SIG-M5 (cell line): ENCODE results near the gene EIF4E3.

Source experiments
- DNase-seq: peaks from one replicate; lab custom pipeline; 2025; lab: John Stamatoyannopoulos, UW

EIF4E3 gene

DNA sequence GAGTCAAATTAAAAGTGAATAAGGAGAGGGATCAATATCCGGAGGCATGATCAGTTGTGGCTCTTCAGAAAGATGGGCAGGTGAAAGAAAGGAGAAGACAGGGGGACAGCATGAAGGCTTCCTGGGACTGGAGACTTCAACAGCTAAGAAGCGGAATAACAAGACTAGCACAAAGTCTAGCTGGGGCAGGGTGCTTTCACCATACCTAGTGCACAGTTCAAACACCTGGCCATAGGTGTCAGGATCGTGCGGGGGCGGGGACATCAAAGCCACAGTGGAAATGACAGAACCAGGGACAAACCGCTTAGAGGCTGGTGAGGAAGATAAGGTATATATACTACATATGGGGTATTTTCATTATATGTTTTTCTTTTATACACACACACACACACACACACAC, 75.4 kb downstream of the EIF4E3 start:
- DNase-seq = no peak

DNA sequence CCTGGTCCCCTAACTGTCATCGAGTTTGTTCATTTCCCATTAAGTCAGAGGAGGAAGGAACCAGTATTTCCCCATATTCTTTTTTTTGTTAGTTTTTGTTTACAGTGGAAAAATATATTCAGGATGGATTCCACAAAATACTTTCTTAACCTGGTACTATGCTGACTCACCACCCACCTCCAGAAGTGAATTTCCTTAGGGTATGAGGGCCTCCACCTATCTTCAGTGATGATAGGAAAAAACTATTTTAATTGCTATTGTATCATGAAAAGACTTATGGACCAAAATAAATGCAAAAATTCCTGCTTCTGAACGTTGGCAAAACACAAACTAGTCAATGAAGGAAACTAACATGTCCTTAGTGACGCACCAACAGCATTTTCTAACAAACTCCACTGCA, 77.5 kb downstream of the EIF4E3 start:
- no peak for DNase-seq

DNA sequence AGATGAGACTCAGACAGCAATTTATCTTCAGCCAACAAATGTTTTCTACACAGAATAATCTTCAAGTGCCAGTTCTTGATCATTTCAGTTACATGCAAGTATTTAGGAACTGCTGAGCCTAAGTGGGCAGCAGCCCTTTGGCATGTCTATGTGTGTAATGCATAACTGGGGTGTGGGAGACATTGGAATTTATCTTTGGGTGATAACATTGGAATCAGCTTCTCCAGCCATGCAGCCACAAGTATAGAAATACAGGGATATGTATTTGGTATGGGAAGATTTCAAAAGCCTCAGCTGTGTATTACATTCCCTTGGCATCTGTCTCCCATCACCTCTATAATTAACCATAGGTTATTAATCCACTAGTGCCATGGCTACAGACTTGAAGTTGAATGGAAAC, 78.2 kb downstream of the EIF4E3 start:
- DNase-seq = no peak

DNA sequence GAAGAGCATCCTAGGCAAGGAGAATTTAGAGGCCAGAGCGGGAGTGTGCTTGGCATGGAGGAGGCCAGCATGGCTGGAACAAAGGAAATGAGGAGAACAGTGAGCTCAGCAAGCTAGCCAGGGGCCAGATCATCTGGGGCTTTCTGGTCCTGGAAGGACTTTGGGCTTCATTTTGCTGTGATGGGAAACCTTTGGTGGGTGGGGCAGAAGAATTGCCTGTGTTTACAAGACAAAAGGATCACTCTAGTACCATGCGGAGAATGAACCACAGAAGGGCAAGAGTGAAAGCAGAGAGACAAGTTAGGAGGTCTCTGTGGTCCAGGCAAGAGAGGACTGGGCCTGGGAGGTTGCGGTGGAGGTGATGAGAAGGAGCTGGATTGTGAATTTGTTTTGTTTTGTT, 80.1 kb downstream of the EIF4E3 start:
- no peak for DNase-seq

DNA sequence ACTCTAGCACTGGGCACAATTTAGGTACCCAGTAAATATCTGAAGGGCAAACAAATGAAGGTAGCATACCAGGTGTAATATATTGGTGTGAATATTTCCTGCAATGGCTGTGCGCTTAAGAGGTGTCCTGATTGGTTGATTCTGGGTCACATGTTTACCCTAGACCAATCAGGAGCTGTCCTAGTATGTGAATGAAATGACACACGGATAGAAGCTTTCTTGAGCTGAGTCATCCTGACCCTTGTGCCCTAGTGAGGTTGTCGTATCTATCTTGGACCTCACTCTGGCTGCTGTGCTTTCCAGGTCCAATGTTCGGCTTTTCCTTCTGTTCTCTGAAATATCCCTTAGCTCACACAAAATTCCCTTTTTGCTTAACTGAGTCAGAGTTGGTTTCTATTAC, 83.5 kb downstream of the EIF4E3 start:
- no peak for DNase-seq

DNA sequence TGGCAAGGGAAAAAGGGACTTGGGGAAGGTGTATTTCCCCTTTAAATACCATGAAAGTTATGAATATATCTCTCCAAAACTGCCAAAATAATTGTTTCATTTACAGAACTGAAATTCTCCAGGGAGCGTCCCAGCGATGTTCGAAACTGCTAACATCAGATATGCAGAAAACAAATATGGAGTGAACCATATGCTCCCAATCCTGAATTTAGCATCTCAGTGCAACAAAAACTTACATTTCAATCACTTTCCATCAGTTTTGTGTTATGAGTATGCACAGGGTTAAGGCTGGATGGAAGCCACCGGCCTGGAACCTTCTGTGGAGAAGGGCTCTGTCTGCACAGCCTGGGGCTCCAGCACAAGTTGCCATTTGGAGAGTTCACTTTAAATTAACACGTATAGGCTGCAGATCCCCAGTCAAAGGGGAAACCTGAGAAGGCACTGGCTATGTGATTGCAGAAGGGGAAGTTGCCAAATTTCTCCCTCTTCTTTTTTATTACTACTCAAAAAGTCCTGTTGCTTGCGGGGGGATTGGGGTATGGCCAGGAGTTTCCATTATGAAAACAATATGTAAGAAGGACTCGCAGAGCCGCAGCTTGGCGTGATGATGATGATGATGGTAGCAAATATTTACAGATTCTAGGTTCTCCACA, 84.7 kb downstream of the EIF4E3 start:
- no peak for DNase-seq

DNA sequence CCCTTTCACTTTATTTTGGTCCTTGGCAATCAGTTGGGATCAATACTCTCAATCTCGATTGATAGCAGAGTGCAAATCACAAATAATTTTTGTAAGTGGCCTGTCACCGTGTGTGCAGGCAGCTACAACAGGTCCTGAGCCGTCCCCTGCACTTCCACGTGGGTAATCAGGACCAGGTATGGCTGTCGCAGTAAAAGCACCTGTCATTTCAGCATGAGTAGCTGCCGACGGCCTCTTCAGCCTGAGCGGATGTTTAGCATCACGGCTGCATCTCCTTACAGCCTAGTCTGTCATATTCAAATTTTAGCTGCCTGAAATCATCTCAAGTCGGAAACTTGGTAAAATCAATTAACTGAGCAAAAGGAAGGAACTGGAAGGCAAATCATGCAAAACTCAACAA, 88.7 kb downstream of the EIF4E3 start:
- no peak for DNase-seq

DNA sequence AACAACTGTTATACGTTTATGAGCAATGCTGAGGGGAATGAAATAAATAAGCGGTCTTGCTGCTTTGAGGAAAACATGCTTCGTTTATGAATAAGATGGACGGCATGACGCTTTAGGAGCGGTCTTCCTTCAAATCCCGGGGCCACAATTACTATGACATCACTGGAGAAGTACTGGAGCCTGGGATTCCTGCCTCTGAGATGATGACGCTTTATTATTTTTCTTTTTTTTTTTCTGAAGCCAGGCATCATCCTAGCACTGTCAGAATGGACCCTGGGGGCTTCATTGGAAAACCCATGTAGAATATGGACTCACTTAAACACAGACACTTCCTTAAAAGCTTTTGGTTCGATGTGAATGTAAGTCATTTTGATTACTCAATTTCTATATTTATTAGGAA, 89.2 kb downstream of the EIF4E3 start:
- no peak for DNase-seq

DNA sequence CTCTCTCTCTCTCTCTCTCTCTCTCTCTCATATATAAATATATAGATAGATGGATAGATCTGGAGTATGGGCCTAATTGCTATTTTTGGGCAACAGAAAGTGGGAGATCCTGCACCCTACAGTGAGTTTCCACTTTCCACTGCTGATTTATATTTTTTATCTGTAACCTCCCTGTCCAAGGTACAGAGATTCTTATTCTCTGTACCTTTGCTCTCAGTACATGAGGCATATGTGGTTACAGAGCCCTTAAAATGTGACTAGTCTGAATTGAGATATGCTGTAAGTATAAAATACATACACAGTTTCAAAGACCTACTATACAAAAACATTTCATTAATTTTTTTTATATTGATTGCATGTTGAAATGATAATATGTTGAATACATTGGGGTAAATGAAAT, 90.5 kb downstream of the EIF4E3 start:
- no peak for DNase-seq

DNA sequence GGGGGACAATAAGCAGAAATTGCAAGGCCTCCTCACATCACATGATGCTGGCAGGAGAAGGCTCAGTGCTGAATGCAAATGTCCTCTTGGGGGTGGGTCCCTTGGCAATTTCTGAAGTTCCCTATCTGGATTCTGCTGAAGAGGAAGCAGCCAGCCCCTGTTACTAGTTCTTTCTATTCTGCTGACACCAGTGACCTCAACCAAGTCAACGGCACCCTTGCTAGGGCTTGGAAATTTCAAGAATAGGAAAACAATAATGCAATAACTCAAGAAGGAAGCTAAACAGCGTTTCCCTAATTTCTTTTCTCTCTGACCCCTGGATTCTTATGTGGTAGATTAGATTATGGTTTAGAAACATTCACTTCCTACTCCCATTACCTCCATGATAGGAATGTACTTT, 95.5 kb downstream of the EIF4E3 start:
- peak; percentile 26 for DNase-seq

DNA sequence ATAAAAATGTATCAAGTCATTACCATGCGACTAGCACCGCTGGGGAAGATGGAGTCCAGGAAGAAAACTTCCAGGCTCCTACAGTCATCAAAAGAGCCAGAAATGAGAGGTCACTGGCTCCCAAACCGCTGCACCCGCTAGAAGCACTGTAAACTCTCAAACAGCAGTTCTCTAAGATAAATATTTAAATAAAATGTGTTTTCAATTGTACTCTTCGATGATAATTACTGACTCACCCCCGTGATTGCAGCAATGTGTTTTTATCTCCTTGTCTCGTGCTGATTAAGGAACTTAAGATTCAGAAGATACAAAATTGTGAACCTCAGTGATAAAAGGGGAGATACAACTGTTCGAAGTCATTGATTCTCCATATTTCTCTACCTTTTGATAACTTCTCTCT, 95.9 kb downstream of the EIF4E3 start:
- DNase-seq = no peak

DNA sequence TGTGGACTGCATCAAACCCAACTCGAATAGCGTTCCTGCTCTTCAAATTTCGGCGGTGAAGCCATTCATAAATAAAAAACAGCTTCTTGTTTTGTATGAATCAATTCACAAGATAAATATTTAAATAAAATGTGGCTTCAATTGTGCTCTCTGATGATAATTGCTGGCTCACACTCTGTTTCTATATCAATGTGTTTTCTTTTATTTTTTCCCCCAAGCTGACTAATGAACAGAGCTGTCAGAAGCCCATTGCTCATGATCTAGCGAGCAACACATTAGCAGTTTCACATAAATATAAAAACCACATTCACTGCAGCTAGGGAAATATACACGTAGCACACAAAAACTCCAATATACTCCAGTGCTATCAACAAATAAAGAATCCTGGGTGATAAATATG, 96.7 kb downstream of the EIF4E3 start:
- DNase-seq = no peak

DNA sequence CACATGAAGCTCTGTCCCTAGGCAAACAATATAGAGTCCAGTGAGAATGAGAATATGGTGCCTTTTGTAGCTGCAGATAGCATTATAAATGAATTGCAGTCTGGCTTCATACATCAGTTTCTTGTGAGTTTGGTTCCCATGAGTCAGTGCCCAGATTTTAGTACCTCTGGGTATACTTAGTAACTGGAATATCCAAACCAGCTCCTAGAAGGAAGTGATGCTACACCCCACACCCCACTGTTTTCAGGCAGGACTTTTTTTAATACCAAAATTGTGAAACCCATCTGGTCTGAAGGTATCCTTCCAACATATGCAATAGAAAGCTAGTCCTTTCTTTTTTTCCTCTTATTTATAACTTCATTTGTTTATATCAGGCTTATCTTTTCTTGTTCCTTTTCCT, 99.5 kb downstream of the EIF4E3 start:
- DNase-seq = no peak
